GM12878 (cell line): Measurements from ENCODE around the gene C5orf34.

Experiments used
- POLR2A ChIP-seq: IDR thresholded peaks from 2 replicates; pipeline ENCODE4 v1.6.1; 2011; ENCODE audit warnings: low read depth, mild to moderate bottlenecking, low read length
- TF ChIP-seq, protein P1 (sequence below), 3 experiments: IDR thresholded peaks in 2 of 3; conservative IDR thresholded peaks in 1 of 3; 2 replicates each; pipeline ENCODE4 v1.5.1; 2011; ENCODE audit warnings: low read depth in 3 of 3, low read length in 3 of 3, mild to moderate bottlenecking in 3 of 3, control low read depth in 2 of 3, moderate library complexity in 2 of 3, inconsistent platforms in 1 of 3, mixed read lengths in 1 of 3; ENCODE audit not compliant: control insufficient read depth in 2 of 3, insufficient read depth in 1 of 3; ENCODE audit errors: extremely low read depth in 1 of 3
- TF ChIP-seq, protein P2 (sequence below): IDR thresholded peaks from 2 replicates; pipeline ENCODE4 v1.6.1; 2012; ENCODE audit warnings: low read depth, low read length, improper control_type of control experiment

DNA sequence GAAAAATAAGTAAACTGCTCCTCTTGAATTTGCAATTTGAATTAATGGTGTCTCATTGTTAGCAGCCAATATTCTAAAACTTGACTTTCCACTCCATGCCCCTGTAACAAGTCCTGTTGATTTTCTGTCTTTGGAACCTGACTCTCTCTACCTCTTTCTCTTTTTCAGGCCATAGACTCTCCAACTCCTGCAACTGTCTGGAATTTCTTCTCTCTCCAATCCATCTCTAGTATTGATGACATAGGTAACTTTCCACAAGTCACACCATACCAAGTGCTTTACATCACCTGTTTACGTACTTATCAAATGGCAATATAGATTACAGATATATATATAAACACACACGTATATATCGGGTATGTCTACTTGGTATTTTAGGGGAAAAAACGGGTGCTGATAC lies 923 bp downstream of the C5orf34 start:
- no peak for TF ChIP-seq POLR2A
- TF ChIP-seq, protein P1, sequence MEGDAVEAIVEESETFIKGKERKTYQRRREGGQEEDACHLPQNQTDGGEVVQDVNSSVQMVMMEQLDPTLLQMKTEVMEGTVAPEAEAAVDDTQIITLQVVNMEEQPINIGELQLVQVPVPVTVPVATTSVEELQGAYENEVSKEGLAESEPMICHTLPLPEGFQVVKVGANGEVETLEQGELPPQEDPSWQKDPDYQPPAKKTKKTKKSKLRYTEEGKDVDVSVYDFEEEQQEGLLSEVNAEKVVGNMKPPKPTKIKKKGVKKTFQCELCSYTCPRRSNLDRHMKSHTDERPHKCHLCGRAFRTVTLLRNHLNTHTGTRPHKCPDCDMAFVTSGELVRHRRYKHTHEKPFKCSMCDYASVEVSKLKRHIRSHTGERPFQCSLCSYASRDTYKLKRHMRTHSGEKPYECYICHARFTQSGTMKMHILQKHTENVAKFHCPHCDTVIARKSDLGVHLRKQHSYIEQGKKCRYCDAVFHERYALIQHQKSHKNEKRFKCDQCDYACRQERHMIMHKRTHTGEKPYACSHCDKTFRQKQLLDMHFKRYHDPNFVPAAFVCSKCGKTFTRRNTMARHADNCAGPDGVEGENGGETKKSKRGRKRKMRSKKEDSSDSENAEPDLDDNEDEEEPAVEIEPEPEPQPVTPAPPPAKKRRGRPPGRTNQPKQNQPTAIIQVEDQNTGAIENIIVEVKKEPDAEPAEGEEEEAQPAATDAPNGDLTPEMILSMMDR (IDR thresholded peaks at IDR 0.05 in 2 of 3, conservative IDR thresholded peaks at IDR 0.05 in 1 of 3; ENCODE audit: control insufficient read depth in 2 of 3, extremely low read depth in 1 of 3, insufficient read depth in 1 of 3, low read depth in 3 of 3, low read length in 3 of 3): no peak
- TF ChIP-seq, protein P2, sequence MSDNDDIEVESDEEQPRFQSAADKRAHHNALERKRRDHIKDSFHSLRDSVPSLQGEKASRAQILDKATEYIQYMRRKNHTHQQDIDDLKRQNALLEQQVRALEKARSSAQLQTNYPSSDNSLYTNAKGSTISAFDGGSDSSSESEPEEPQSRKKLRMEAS: no peak
